Measurements from ENCODE around the gene PPFIA2.

DNA sequence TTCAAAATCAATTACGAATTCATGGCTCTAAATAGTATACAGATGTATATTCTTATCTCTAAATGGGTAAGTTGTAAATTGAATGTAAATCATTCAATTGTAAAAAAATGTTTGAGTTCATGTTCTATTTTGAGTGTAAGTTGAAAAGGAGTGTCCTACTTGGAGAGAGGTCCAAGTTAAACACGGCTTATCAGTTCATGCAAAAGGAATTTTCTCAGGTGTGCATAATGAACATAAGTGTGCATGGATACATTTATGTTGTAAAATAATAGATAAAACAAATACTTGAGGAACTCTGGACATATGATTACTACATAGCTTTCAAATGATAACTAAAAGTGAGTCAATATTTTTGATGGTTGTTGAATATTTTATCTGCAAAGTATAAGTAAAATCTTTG, 79.5 kb downstream of the PPFIA2 start:
- TF ChIP-seq, protein P1, sequence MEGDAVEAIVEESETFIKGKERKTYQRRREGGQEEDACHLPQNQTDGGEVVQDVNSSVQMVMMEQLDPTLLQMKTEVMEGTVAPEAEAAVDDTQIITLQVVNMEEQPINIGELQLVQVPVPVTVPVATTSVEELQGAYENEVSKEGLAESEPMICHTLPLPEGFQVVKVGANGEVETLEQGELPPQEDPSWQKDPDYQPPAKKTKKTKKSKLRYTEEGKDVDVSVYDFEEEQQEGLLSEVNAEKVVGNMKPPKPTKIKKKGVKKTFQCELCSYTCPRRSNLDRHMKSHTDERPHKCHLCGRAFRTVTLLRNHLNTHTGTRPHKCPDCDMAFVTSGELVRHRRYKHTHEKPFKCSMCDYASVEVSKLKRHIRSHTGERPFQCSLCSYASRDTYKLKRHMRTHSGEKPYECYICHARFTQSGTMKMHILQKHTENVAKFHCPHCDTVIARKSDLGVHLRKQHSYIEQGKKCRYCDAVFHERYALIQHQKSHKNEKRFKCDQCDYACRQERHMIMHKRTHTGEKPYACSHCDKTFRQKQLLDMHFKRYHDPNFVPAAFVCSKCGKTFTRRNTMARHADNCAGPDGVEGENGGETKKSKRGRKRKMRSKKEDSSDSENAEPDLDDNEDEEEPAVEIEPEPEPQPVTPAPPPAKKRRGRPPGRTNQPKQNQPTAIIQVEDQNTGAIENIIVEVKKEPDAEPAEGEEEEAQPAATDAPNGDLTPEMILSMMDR (IDR thresholded peaks at IDR 0.05) = no peak
- TF ChIP-seq POLR2A (IDR thresholded peaks at IDR 0.05) = no peak
- no peak for TF ChIP-seq EP300 (IDR thresholded peaks at IDR 0.05)

Data from suprapubic skin (tissue), 3 donors.